GM12875 (cell line): ENCODE measurements around the gene RSRC2.

Experiments used
- H3K4me3 ChIP-seq: one replicate; pipeline ENCODE4 v1.5.1; 2011; ENCODE audit warnings: low read depth, low read length, control low read depth
- TF ChIP-seq, protein P1 (sequence below): IDR thresholded peaks from 2 replicates; pipeline ENCODE4 v1.5.1; 2011; ENCODE audit warnings: low read depth, mild to moderate bottlenecking, control low read depth, inconsistent platforms, low read length, moderate library complexity, borderline replicate concordance; ENCODE audit not compliant: insufficient read depth

RSRC2 gene

DNA sequence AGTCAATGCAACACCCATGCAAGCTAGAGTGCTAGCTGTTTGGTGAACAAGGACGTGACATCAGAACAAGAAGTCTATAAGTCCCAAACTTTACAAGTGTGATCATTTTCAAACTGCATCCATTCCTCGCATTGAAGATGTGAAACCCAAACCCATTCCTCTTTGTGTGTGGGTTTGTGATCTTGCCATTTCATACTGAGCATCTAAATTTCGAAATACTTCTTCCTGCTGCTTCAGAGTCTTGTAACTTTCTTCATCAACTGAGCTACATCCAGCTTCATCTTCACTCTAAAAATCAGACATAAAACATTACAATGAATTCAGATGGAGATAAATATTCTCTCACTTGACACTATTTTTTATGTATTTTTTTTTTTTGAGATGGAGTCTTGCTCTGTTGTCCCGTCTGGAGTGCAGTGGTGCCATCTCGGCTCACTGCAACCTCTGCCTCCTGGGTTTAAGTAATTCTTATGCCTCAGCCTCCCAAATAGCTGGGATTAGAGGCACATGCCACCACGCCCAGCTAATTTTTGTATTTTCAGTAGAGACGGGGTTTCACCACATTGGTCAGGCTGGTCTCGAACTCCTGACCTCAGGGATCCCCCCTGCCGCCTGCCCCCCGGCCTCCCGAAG, 21.2 kb downstream of the RSRC2 start:
- H3K4me3 ChIP-seq, result no peak overlapping the region
- TF ChIP-seq, protein P1, sequence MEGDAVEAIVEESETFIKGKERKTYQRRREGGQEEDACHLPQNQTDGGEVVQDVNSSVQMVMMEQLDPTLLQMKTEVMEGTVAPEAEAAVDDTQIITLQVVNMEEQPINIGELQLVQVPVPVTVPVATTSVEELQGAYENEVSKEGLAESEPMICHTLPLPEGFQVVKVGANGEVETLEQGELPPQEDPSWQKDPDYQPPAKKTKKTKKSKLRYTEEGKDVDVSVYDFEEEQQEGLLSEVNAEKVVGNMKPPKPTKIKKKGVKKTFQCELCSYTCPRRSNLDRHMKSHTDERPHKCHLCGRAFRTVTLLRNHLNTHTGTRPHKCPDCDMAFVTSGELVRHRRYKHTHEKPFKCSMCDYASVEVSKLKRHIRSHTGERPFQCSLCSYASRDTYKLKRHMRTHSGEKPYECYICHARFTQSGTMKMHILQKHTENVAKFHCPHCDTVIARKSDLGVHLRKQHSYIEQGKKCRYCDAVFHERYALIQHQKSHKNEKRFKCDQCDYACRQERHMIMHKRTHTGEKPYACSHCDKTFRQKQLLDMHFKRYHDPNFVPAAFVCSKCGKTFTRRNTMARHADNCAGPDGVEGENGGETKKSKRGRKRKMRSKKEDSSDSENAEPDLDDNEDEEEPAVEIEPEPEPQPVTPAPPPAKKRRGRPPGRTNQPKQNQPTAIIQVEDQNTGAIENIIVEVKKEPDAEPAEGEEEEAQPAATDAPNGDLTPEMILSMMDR, result no peak

DNA sequence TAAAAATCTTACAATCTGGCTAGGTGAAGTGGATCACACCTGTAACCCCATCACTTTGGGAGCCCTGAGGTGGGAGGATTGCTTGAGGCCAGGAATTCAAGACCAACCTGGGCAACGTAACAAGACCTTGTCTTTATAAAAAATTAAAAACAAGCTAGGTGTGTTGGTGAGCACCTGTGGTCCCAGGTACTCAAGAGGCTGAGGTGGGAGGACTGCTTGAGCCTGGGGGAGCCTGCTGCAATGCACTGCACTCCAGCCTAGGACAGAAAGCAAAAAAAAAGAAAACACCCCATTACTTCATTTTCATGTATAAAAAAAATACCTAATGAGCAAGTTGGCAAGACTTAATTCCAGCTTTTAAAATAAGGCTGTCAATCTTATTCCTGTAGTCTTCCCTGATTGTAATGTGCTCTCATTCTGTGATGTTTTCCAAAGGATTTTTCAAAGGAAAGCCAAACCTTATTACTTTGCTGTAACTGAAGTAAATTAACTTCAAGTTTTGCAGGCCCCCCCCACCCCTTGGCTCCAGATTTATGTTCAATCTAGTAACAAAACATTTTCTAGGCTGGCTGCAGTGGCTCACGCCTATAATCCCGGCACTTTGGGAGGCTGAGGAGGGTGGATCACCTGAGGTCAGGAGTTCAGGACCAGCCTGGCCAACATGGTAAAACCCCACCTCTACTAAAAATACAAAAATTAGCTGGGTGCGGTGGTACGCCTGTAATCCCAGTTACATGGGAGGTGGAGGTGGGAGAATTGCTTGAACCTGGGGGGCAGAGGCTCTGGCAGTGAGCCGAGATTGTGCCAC, 22.7 kb downstream of the RSRC2 start:
- TF ChIP-seq, protein P1, result no peak
- no peak overlapping the region for H3K4me3 ChIP-seq

- H3K4me3 ChIP-seq, result no peak overlapping the region
- TF ChIP-seq, protein P1, result no peak
Measured at GRCh38 chr12:122503147-122503751, 23.5 kb downstream of the RSRC2 start.

- peak overlapping the region; percentile 26 for H3K4me3 ChIP-seq
- TF ChIP-seq, protein P1, result no peak
Measured at GRCh38 chr12:122501489-122501989, 25.2 kb downstream of the RSRC2 start.

- H3K4me3 ChIP-seq, result peak within 1 kb of the TSS; percentile 81
- TF ChIP-seq, protein P1, result no peak
Measured at GRCh38 chr12:122500685-122501488, 25.8 kb downstream of the RSRC2 start, which contains the start of gene ZCCHC8. TSS of gene ZCCHC8 (minus strand) at chr12:122500932. CDS start at chr12:122500840, 92 bp downstream.

DNA sequence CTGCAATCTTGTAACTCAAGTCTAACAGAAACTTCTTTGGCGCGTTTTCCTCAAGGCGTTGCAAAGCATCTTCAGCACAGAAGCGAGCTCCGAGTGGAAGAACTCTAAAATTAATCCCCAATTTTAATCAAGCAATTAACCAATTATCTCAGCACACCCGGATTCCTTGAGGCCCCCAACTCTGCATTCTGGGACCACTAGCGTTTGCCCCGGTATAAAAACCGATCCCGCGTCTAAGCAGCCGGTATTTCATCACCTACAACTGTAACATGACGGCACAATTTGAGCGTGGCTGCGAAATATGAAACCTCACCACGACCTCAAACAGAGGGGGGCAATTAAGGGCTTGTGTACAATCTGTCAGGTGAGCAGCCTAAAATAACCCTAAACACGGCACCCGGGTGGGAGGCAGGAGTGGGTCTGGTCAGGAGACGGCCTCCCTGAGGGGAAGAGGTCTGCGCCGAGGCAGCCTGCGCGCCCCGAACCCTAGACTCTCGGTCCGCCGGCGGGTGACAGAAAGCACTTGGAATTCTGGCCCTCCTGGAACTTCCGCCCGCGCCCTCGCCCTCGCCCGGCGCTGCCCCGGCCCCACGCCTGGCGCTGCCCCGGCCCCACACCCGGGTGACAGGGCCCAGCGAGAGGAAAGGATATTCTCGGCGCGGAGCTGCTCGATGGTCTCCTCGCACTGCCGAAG, 26.6 kb downstream of the RSRC2 start:
- TF ChIP-seq, protein P1, result no peak
- H3K4me3 ChIP-seq, result peak overlapping the region; percentile 81
